Body of pancreas (tissue), 4 donors: ENCODE results near the gene ESPNL.

ENCODE experiments used
- POLR2A ChIP-seq, 3 donors: fragments of 450-650 bp; IDR thresholded peaks; one replicate each; pipeline ENCODE4 v1.6.1; 2016; ENCODE audit warnings: antibody characterized with exemption in 3 of 3, mild to moderate bottlenecking in 2 of 3
- TF ChIP-seq, protein P1 (sequence below), 7 experiments: fragments of 450-650 bp in 4 of 7; fragments of 200-600 bp in 3 of 7; sonication (generic) in 3 of 7; IDR thresholded peaks; one replicate each; pipeline ENCODE4 v1.5.1; 2016 to 2019; ENCODE audit warnings: antibody characterized with exemption in 7 of 7

GRCh38 chr2:238151628-238152235 lies 51.6 kb downstream of the ESPNL start:
- TF ChIP-seq, protein P1, sequence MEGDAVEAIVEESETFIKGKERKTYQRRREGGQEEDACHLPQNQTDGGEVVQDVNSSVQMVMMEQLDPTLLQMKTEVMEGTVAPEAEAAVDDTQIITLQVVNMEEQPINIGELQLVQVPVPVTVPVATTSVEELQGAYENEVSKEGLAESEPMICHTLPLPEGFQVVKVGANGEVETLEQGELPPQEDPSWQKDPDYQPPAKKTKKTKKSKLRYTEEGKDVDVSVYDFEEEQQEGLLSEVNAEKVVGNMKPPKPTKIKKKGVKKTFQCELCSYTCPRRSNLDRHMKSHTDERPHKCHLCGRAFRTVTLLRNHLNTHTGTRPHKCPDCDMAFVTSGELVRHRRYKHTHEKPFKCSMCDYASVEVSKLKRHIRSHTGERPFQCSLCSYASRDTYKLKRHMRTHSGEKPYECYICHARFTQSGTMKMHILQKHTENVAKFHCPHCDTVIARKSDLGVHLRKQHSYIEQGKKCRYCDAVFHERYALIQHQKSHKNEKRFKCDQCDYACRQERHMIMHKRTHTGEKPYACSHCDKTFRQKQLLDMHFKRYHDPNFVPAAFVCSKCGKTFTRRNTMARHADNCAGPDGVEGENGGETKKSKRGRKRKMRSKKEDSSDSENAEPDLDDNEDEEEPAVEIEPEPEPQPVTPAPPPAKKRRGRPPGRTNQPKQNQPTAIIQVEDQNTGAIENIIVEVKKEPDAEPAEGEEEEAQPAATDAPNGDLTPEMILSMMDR (IDR thresholded peaks at IDR 0.05) = no peak
- no peak for TF ChIP-seq POLR2A (IDR thresholded peaks at IDR 0.05)
